ENCODE measurements around the gene NF1. TPM values are rescaled to one million over a fixed set of nuclear protein-coding genes. Genes with fewer than 3 reads are reported as not detected.
"Not testable (repeated sequence)": the region's sequence is repeated elsewhere in the genome, so short reads cannot be mapped to it uniquely, and the experiment has no call there.

Gene NF1
- total RNA-seq, 1 experiment from 2014 or later = 57.0 TPM

DNA sequence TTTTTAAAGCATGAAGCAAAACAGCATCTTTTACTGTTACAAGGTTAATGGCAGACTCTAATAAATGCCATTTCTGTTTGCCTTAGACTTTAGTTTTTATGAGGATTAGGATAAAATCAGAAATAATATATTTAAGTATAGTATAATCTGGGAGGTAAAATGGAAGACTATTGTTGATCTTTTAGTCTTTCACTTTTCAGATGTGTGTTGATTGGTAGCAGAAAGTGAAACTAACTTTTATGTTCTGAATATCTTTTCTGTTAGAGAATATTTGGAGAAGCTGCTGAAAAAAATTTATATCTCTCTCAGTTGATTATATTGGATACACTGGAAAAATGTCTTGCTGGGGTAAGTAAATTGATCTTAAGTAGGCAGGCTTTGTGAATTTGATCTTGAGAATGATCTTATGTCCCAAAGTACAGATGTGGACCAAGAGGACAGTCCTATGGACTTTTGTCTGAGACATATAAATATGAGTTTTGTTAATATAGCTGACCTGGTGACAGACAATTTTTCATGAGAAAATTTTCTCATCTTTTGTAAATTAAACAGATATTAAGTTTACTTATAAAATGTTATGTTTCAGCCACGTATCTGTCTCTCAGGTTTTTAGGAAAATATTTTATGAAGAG lies 64.1 kb downstream of the NF1 start:
- H3K27me3 ChIP-seq = no peaks in the 10 kb centered on the region
- H3K36me3 ChIP-seq = peaks cover 20% of the 10 kb centered on the region
- no peak overlapping the region for H3K4me3 ChIP-seq
- H3K9me3 ChIP-seq (replicated peaks) = no peaks in the 10 kb centered on the region
- DNase-seq = no peak
- H3K27ac ChIP-seq = no peak overlapping the region
- peaks cover 26% of the 10 kb centered on the region for H3K4me1 ChIP-seq

DNA sequence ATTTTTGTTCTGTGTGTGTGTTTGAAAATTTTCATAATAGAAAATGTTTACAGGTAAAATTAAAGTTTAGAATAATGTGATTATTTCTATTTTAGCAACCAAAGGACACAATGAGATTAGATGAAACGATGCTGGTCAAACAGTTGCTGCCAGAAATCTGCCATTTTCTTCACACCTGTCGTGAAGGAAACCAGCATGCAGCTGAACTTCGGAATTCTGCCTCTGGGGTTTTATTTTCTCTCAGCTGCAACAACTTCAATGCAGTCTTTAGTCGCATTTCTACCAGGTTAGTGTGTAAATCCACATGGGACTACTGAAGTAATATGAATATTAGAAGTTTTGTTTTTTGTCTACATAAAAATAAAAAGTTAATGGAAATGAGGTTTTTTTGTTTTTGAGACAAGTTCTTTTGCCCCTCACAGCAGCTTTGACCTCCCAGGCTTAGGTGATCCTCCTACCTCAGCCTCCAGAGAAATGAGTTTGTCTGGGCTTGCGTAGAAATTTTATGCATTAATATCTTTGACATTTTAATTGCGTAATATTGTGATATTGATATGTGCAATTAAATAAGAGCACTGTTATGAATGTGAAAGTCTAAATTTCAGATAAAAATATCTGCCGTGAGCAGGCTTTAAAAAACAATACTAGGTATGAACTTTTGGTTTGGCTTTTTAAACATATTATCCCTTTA lies 68.5 kb downstream of the NF1 start:
- Histone ChIP-seq H3K4me3 (no peak overlapping the region), H3K9me3 (replicated peaks) (no peaks in the 10 kb centered on the region), H3K27me3 (no peaks in the 10 kb centered on the region), H3K36me3 (peaks cover 21% of the 10 kb centered on the region), H3K4me1 (peaks cover 9% of the 10 kb centered on the region), H3K27ac (peak overlapping the region; percentile 41)
- peak; percentile 27 to 70 for DNase-seq

- peaks cover 10% of the 10 kb centered on the region; the same call in 1 of the 2 replicates for H3K36me3 ChIP-seq
- no peaks in the 10 kb centered on the region for H3K9me3 ChIP-seq (replicated peaks)
- H3K4me3 ChIP-seq = no peak overlapping the region
- H3K27ac ChIP-seq = no peak overlapping the region
- no peaks in the 10 kb centered on the region for H3K27me3 ChIP-seq
- no peak for DNase-seq
- peaks cover 9% of the 10 kb centered on the region for H3K4me1 ChIP-seq
Measured at GRCh38 chr17:31167111-31167510, 72.3 kb downstream of the NF1 start.

DNA sequence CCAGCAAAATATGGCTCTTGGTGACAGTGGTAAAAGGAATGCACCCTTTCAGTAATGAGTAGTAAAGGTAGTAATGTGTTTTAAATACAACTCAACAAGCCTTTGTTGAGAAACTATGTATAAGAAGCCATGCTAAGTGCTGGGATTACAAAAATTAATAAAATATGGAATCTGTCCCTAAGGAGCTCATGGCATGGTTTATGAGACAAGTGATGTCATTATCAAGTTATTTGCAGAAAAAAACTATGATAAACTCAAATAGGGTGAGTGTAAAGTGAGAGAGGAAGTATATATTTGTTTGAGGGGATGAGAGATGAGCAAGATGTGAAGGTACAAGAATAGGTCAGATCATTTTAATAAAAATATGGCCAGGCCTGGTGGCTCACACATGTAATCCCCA lies 76.9 kb downstream of the NF1 start:
- H3K27me3 ChIP-seq = no peaks in the 10 kb centered on the region
- H3K27ac ChIP-seq = no peak overlapping the region
- no peak for DNase-seq
- no peaks in the 10 kb centered on the region for H3K9me3 ChIP-seq (replicated peaks)
- no peaks in the 10 kb centered on the region for H3K4me1 ChIP-seq
- no peak overlapping the region for H3K4me3 ChIP-seq
- 0 out of 2 replicates have a peak, but pooled peaks cover 3% of the 10 kb centered on the region for H3K36me3 ChIP-seq

DNA sequence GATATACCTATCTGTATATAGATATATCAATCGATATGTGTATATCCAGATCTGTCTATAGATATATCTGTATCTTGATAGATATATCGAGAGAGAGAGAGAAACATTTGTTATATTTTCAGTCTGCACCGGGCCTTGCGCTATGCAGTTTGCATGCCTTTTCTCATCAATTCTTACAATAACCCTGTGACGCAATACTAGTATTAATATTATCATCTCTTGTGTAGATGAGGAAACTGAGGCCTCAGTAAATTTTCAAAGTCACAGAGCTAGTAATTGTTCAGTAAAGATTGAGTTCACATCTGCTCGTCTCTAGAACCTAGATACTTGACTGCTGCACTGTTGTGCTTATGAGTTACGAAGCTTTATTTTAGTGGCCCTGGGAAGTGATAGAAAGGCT lies 77.6 kb downstream of the NF1 start:
- H3K9me3 ChIP-seq (replicated peaks) = no peaks in the 10 kb centered on the region
- no peak overlapping the region for H3K4me3 ChIP-seq
- H3K4me1 ChIP-seq = no peaks in the 10 kb centered on the region
- no peaks in the 10 kb centered on the region for H3K27me3 ChIP-seq
- no peak for DNase-seq
- H3K36me3 ChIP-seq = peaks cover 7% of the 10 kb centered on the region; the same call in 1 of the 2 replicates
- no peak overlapping the region for H3K27ac ChIP-seq

DNA sequence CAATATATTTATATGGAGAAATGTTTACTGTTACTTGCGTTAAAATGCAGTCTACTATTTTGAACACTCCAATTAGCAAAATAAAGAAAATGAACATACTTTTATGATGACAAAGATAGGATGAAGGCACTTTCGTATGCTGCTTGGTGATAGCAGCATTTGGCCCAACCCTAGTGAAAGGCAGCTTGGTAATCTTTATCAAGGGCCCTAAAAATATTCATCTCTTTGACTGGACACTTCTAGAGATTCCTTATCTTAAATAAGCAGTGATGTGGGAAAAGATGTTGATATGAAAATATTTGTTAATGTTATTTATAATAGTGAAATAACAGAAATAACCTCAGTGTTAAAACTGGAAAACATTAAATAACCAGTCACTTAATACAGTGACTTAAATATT lies 79.4 kb downstream of the NF1 start:
- Histone ChIP-seq H3K27me3 (no peaks in the 10 kb centered on the region), H3K4me1 (no peaks in the 10 kb centered on the region), H3K36me3 (peaks cover 13% of the 10 kb centered on the region; the same call in 1 of the 2 replicates), H3K9me3 (replicated peaks) (0 out of 2 replicates have a peak, but pooled peaks cover 3% of the 10 kb centered on the region), H3K27ac (no peak overlapping the region), H3K4me3 (no peak overlapping the region)
- DNase-seq = no peak

- Histone ChIP-seq H3K4me3 (no peak overlapping the region), H3K36me3 (peaks cover 13% of the 10 kb centered on the region; the same call in 1 of the 2 replicates), H3K27ac (no peak overlapping the region), H3K27me3 (no peaks in the 10 kb centered on the region), H3K9me3 (replicated peaks) (0 out of 2 replicates have a peak, but pooled peaks cover 3% of the 10 kb centered on the region), H3K4me1 (no peaks in the 10 kb centered on the region)
- no peak for DNase-seq
Measured at GRCh38 chr17:31175237-31175636, 80.5 kb downstream of the NF1 start.

DNA sequence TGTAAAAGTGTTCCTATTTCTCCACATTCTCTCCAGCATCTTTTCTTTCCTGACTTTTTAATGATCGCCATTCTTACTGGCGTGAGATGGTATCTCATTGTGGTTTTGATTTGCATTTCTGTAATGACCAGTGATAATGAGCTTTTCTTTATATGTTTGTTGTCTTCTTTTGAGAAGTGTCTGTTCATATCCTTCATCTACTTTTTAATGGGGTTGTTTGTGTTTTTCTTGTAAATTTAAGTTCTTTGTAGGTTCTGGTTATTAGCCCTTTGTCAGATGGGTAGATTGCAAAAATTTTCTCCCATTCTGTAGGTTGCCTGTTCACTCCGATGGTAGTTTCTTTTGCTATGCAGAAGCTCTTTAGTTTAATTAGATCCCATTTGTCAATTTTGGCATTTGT lies 81.4 kb downstream of the NF1 start:
- not testable (repeated sequence) for H3K4me1 ChIP-seq; H3K27me3 ChIP-seq; H3K4me3 ChIP-seq; DNase-seq; H3K9me3 ChIP-seq (replicated peaks); H3K27ac ChIP-seq
- H3K36me3 ChIP-seq = peaks cover 13% of the 10 kb centered on the region; the same call in 1 of the 2 replicates

- not testable (repeated sequence) for H3K27ac ChIP-seq; H3K4me1 ChIP-seq; H3K4me3 ChIP-seq; H3K9me3 ChIP-seq (replicated peaks); H3K27me3 ChIP-seq; DNase-seq
- peaks cover 28% of the 10 kb centered on the region for H3K36me3 ChIP-seq
Measured at GRCh38 chr17:31178951-31179350, 84.2 kb downstream of the NF1 start.

- Histone ChIP-seq H3K27me3 (no peaks in the 10 kb centered on the region), H3K9me3 (replicated peaks) (peaks cover 8% of the 10 kb centered on the region; the same call in 1 of the 2 replicates), H3K4me1 (no peaks in the 10 kb centered on the region; the same call in 1 of the 2 replicates), H3K4me3 (no peak overlapping the region), H3K36me3 (peaks cover 16% of the 10 kb centered on the region), H3K27ac (no peak overlapping the region)
- no peak for DNase-seq
Measured at GRCh38 chr17:31195305-31195704, 100.5 kb downstream of the NF1 start.

- Histone ChIP-seq H3K9me3 (replicated peaks) (peaks cover 8% of the 10 kb centered on the region; the same call in 1 of the 2 replicates), H3K27ac (no peak overlapping the region), H3K27me3 (no peaks in the 10 kb centered on the region), H3K4me1 (no peaks in the 10 kb centered on the region), H3K4me3 (no peak overlapping the region), H3K36me3 (peaks cover 12% of the 10 kb centered on the region; the same call in 1 of the 2 replicates)
- DNase-seq = no peak
Measured at GRCh38 chr17:31198026-31198425, 103.2 kb downstream of the NF1 start.

GRCh38 chr17:31198666-31199065 lies 103.9 kb downstream of the NF1 start:
- not testable (repeated sequence) for DNase-seq; H3K4me3 ChIP-seq; H3K27ac ChIP-seq; H3K27me3 ChIP-seq; H3K4me1 ChIP-seq; H3K9me3 ChIP-seq (replicated peaks); H3K36me3 ChIP-seq

DNA sequence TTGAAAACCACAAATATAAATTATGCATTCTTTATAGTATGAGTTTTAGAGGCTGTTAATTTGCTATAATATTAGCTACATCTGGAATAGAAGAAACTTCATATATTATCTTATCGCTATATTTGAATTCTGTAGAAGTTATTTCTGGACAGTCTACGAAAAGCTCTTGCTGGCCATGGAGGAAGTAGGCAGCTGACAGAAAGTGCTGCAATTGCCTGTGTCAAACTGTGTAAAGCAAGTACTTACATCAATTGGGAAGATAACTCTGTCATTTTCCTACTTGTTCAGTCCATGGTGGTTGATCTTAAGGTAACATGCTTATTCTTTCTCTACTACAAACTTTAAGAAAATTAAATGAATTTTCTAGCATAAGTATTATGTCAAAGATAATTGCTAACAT lies 105.5 kb downstream of the NF1 start:
- Histone ChIP-seq H3K36me3 (0 out of 2 replicates have a peak, but pooled peaks cover 5% of the 10 kb centered on the region), H3K4me3 (no peak overlapping the region), H3K9me3 (replicated peaks) (peaks cover 3% of the 10 kb centered on the region; the same call in 1 of the 2 replicates), H3K27me3 (no peaks in the 10 kb centered on the region), H3K27ac (no peak overlapping the region), H3K4me1 (no peaks in the 10 kb centered on the region)
- no peak for DNase-seq

DNA sequence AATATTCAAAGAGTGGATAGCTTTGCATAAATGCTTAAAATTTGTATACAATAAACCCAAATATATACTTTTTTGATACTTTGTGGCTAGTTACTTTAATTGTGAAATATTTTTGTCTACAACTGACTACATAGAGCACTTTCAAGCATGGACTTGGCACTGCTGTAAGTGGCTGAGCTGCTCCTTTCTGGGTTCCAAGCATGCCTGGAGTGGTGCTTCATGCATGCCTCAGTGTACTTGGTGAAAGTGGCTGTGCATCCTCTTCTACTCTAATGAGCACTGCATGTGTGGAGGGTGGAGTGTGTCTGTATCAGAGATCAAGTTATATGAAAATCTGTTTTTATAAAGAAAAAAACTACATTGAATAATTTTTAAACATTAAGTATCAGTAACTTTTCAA lies 108.2 kb downstream of the NF1 start:
- peaks cover 14% of the 10 kb centered on the region for H3K36me3 ChIP-seq
- H3K4me3 ChIP-seq = no peak overlapping the region
- no peaks in the 10 kb centered on the region for H3K27me3 ChIP-seq
- no peak overlapping the region for H3K27ac ChIP-seq
- no peak for DNase-seq
- H3K4me1 ChIP-seq = no peaks in the 10 kb centered on the region
- H3K9me3 ChIP-seq (replicated peaks) = peaks cover 3% of the 10 kb centered on the region; the same call in 1 of the 2 replicates

- DNase-seq = no peak
- H3K4me3 ChIP-seq = no peak overlapping the region
- H3K9me3 ChIP-seq (replicated peaks) = no peaks in the 10 kb centered on the region
- no peaks in the 10 kb centered on the region for H3K4me1 ChIP-seq
- H3K27ac ChIP-seq = no peak overlapping the region
- peaks cover 19% of the 10 kb centered on the region for H3K36me3 ChIP-seq
- no peaks in the 10 kb centered on the region for H3K27me3 ChIP-seq
Measured at GRCh38 chr17:31211352-31212012, 116.7 kb downstream of the NF1 start.

Data from SJCRH30 (cell line).